NCI-H526 (cell line): ENCODE results near the gene GOLGA3.

Experiments
- DNase-seq, 2 experiments: peaks; one replicate each; lab custom pipeline; 2025; lab: John Stamatoyannopoulos, UW

The GOLGA3 gene

GRCh38 chr12:132747896-132748295 is 80.8 kb downstream of the GOLGA3 start:
- DNase-seq = no peak

- DNase-seq = no peak
These were observed 81.3 kb downstream of the GOLGA3 start for GRCh38 chr12:132747395-132747794.

GRCh38 chr12:132746613-132747012 is 82.1 kb downstream of the GOLGA3 start:
- no peak for DNase-seq

- DNase-seq = no peak
These were observed 84.8 kb downstream of the GOLGA3 start for GRCh38 chr12:132743831-132744230.

GRCh38 chr12:132741620-132742019 is 87.0 kb downstream of the GOLGA3 start:
- no peak for DNase-seq

- no peak for DNase-seq
These were observed 88.0 kb downstream of the GOLGA3 start for GRCh38 chr12:132740652-132741051.

GRCh38 chr12:132740313-132740646 is 88.4 kb downstream of the GOLGA3 start:
- no peak for DNase-seq

- no peak for DNase-seq
These were observed 88.9 kb downstream of the GOLGA3 start for GRCh38 chr12:132739600-132740312.

GRCh38 chr12:132736913-132737312 is 91.8 kb downstream of the GOLGA3 start:
- no peak for DNase-seq

GRCh38 chr12:132736378-132736777 is 92.3 kb downstream of the GOLGA3 start:
- no peak for DNase-seq

GRCh38 chr12:132735496-132735895 is 93.2 kb downstream of the GOLGA3 start:
- no peak for DNase-seq

- DNase-seq = no peak
These were observed 94.5 kb downstream of the GOLGA3 start for GRCh38 chr12:132734206-132734605.

GRCh38 chr12:132731574-132731973 is 97.1 kb downstream of the GOLGA3 start:
- no peak for DNase-seq

GRCh38 chr12:132730353-132730752 is 98.3 kb downstream of the GOLGA3 start:
- DNase-seq = no peak

GRCh38 chr12:132729541-132730320 is 98.9 kb downstream of the GOLGA3 start:
- DNase-seq = no peak

GRCh38 chr12:132728502-132728901 is 100.2 kb downstream of the GOLGA3 start:
- DNase-seq = no peak

GRCh38 chr12:132727091-132727794 is 101.4 kb downstream of the GOLGA3 start:
- DNase-seq = no peak

GRCh38 chr12:132726386-132726785 is 102.3 kb downstream of the GOLGA3 start:
- no peak for DNase-seq

GRCh38 chr12:132724506-132725241 is 104.0 kb downstream of the GOLGA3 start:
- DNase-seq = no peak

GRCh38 chr12:132723764-132724140 is 104.9 kb downstream of the GOLGA3 start:
- DNase-seq = no peak

GRCh38 chr12:132723015-132723763 is 105.5 kb downstream of the GOLGA3 start:
- no peak for DNase-seq
